Stomach (tissue), 4 donors: ENCODE results near the gene S100A4.

ENCODE experiments used
- CTCF ChIP-seq, 7 experiments: fragments of 450-650 bp in 4 of 7; fragments of 200-600 bp in 3 of 7; sonication (generic) in 3 of 7; IDR thresholded peaks; one replicate each; pipeline ENCODE4 v1.5.1; 2016 to 2019; ENCODE audit warnings: antibody characterized with exemption in 7 of 7, control low read depth in 2 of 7, mild to moderate bottlenecking in 1 of 7
- EP300 ChIP-seq: sonication (generic); formaldehyde crosslinking; IDR thresholded peaks from one replicate; pipeline ENCODE4 v1.6.1; 2017; ENCODE audit warnings: antibody characterized with exemption
- POLR2A ChIP-seq, 4 donors: fragments of 450-650 bp; IDR thresholded peaks; one replicate each; pipeline ENCODE4 v1.6.1; 2016; ENCODE audit warnings: antibody characterized with exemption in 4 of 4, control low read depth in 2 of 4, mild to moderate bottlenecking in 1 of 4, moderate library complexity in 1 of 4
- POLR2AphosphoS5 ChIP-seq, 3 donors: sonication (generic); formaldehyde crosslinking; IDR thresholded peaks; one replicate each; pipeline ENCODE4 v1.6.1; 2016; ENCODE audit warnings: antibody characterized with exemption in 3 of 3

DNA sequence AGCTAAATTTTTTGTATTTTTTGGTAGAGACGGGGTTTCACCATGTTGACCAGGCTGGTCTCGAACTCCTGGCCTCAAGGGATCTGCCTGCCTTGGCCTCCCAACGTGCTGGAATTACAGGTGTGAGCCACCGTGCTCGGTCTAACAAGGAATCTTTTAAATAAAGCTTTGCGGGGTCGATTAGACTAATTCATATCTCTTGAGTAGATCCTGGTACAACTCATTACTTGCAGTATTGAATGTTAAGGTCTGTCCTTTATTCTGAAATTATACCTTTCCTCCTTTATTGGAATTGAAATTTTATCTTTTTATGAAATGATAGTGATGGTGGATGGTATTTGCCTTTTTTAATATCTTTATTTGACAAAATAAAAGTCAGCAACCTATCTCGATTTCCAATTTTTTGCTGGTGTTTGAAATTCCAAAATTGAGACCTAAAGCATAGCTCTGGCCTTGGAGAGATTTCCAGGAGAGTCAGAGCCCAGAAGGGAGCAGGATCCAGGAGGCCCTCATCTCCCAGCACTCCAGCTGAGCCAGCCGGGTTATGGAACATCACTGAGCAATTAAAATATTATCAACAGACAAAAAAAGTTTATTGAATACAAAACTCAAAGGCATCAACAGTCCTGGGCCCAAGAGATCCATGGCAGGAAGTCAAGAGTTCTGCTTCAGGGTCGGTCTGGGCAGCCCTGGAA lies 15.3 kb upstream of the S100A4 start:
- no peak for TF ChIP-seq EP300
- TF ChIP-seq POLR2AphosphoS5 (IDR thresholded peaks at IDR 0.05), result no peak
- no peak for TF ChIP-seq CTCF (IDR thresholded peaks at IDR 0.05)
- no peak for TF ChIP-seq POLR2A (IDR thresholded peaks at IDR 0.05)
